Head of caudate nucleus (tissue), 42 donors: ENCODE measurements around the gene UPK3A.
"Not testable (repeated sequence)": the region's sequence is repeated elsewhere in the genome, so short reads cannot be mapped to it uniquely, and the experiment has no call there.

ENCODE experiments used
- DNase-seq, 42 donors: peaks; one replicate each; pipeline versions ENCODE4 v3.0.0 to v3.0.0-alpha.2; 2020 to 2021; ENCODE audit warnings: mixed read lengths in 7 of 42
- intact Hi-C: fragments of 100-400 bp; cut with DNase I; formaldehyde crosslinking; loops from one replicate; pipeline ENCODE4 v1.15.0; 2022

The UPK3A gene

DNA sequence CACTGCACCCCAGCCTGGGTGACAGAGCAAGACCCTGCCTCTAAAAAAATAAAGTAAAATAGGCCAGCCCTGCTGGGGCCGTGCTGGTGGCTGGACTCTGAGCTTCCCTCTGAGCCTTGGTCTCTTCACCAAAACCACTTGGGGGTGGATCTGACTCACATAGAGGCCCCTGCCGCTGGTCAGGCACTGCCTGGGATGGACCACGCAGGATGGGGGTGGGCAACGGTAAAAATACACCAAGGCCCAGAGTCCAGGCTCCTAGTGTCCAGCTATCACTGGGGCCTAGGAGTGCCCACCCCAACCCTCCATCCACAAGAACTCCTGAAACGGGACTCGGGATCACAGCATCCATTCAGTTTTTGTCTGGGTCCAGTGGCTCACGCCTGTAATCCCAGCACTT, 12.3 kb upstream of the UPK3A start:
- DNase-seq = no peak
- intact Hi-C loops = loop anchor here (5.0 kb wide), 2 partner anchors 35 to 280 kb away; partner anchors contain the start of gene FAM118A

DNA sequence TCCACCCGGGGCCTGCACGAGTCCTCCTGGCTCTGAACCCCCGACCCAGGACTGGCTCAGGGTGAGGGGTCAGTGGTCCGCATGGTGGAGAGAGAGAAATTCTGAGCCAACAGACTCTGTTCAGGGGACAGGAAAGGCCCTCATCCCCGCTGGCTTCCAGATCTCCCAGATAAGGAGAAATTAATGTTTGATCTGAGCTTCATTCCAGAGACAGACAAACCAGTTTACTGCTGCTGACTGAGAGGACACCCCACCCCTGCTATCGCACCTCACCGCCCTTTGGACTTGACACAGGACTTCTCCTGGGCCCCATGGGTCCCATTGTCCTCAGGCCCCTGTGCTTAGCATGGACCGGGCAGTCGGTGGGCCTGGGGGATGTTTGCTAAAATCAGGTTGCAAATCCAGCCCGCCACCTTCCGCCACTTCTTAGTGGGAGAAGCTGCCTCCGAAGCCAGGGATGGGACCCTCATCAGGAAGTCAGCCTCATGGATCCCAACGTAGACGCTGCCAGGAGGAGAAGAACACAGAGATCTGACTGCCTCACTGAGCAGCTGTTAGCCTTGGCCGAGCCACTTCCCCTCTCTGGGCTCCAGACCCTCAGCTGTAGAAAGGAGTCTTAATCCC, 11.2 kb upstream of the UPK3A start:
- intact Hi-C loops = loop anchor here (5.0 kb wide), 2 partner anchors 34 to 279 kb away; partner anchors contain the start of gene FAM118A
- no peak for DNase-seq

DNA sequence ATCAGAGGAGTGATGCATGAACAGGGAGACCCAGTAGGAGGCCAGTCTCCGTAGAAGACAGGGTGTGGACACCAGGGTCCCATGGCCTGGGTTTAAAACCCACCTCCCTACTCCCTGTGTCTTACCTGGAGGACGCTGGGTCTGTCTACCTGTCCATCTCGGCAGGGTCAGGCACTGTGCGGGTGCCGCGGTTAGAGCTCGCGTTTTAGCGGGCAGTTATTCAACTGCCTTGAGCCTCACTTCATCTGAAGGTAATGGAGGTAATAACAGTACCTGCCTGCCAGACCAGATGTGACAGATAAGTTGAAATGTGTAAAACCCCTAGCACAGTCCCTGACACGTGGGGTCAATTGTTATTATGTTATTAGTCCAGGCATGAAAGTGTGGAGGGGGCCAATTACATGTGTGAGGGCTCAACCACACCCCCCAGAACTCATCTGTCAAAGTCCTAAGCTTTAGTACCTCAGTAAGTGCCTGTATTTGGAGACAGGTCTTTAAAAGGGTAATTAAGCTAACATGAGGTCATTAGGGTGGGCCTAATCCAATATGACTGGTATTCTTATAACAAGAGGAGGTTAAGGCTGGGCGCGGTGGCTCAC, 8.1 kb upstream of the UPK3A start:
- no peak for DNase-seq
- intact Hi-C loops = no loop called here

DNA sequence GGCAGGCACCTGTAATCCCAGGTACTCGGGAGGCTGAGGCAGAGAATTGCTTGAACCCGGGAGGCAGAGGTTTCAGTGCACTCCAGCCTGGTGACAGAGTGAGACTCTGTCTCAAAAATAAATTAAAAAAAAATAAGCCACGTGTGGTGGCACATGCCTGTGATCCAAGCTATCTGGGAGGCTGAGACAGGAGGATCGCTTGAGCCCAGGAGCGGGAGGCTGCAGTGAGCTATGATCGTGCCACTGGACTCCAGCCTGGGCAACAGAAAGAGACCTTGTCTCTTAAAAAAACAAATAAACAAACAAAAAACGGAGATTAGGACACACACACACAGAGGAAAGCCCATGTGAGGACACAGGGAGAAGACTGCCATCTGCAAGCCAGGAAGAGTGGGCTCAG, 7.0 kb upstream of the UPK3A start:
- DNase-seq, intact Hi-C loops: not testable (repeated sequence)

DNA sequence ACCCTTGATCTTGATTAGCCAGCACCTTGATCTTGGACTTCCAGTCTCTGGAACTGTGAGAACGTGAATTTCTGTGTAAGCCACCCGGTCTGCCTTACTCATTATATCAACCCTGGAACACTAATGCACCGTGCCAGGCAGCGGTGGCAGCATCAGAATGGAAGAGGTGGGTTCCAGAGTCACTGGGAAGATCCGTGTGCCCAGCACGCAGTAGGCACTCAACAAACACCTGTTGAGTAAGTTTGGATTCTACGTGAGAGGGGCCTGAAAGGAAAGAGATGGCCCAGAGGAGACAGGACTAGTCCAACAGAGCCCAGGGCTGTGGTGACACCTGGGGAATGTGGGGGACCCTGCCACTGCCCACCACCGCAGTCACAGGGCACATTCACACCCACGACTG, 6.6 kb upstream of the UPK3A start:
- DNase-seq = no peak
- intact Hi-C loops = no loop called here

DNA sequence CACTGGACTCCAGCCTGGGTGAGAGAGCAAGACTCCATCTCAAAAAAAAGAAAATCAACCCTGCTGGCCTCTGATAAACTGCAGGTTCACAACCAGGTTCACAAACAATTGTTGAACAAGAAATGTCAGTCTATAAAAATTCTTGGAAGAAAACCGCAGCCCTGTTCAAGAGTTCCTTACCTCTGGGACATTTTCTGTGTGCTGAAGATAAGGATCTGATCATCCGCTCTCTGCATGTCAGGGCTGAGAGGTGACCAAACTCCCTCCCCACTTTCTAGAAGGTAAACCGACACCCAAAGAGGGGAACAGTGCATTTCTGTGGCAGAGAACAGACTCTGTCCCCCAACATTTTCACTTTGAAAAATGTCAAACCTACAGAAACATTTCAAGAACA, 4.2 kb upstream of the UPK3A start:
- intact Hi-C loops = no loop called here
- DNase-seq = no peak

DNA sequence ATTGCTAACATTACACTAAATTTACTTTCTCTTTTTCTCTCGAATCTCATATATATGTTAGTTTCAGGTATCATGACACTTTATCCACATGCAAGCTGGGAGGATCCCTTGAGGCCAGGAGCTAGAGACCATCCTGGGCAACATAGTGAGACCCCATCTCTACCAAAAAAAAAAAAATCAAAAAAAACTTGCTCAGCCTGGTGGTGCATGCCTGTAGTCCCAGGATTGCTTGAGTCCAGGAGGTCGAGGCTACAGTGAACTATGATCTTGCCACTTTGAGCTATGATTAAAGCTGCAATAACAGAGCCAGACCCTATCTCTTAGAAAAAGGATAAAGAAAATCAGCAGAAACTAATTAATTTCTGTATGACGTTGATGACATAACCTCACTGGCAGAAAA, 3.7 kb upstream of the UPK3A start:
- no peak for DNase-seq
- intact Hi-C loops = no loop called here

DNA sequence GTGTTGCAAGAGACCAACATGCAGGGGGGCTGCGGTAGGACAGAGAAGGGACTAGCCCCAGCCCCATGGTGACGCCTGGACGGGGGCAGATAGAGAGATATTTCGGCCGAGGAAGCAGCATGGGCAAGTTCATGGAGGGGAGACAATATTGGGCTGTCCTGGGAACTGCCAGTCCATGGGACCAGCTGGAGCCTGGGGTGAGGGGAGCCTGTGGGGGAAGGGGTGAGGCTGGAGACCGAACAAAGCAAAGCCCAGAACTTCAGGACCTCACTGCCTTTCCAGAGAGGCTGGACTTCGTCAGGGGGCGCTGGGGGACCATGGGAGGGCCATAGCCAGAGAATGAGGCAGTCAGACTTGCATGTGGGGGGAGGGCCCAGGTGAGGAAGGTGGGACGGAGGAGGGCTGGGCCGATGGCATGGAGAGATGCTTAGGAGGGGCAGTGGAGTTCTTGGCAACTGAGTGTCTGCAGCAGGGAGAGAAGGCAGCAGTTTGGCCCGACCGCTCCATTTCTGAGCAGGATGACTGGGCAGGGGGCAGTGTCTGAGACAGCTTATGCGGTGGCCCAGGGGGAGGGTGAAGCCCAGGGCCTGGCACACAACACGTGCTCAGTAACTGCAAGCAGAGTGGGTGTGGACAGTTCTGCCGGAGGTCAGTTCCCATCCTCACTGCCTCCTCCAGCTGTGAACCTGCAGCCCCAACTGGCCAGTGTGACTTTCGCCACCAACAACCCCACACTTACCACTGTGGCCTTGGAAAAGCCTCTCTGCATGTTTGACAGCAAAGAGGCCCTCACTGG, 712 bp downstream of the UPK3A start:
- intact Hi-C loops = no loop called here
- no peak for DNase-seq

DNA sequence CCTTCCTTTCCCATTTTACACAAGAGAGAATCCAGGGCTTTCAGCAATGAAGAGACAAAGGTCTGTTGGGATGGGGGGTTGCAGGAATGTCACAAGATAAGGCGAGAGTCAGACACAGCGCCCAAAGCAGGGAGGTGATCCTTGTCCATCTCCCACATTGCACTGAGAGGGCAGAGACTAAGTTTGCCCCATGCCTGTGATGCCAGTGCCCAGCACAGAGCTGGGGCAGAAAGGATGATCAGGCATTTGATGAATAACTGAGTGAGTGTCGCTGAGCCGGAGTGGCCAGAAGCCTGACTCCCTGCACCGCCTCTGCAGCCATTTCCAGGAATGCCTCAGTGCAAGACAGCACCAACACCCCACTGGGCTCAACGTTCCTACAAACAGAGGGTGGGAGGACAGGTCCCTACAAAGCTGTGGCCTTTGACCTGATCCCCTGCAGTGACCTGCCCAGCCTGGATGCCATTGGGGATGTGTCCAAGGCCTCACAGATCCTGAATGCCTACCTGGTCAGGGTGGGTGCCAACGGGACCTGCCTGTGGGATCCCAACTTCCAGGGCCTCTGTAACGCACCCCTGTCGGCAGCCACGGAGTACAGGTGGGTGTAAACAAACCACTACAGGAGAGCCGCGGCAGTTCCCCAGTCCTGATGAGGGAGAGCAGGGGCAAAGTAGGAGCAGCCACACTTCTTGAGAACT, 2.3 kb downstream of the UPK3A start:
- no peak for DNase-seq
- intact Hi-C loops = no loop called here

DNA sequence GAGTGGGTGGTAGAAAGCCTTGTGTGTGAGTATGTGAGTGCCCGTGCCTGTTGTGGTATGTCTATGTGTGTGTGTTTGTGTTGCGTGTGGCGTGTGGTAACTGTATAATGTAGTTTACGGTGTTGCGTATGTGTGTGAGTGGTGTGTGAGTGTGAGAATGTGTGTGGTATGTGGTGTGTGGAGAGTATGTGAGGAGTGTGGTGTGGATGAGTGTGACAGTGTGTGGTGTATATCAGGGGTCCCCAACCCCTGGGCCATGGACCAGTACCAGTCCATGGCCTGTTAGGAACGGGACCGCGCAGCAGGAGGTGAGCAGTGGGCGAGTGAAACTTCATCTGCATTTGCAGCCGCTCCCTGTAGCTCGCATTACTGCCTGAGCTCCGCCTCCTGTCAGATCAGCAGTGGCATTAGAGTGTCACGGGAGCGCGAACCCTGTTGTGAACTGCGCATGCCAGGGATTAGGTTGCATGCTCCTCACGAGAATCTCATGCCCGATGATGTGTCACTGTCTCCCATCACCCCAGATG, 5.7 kb downstream of the UPK3A start:
- peak in 41 of 42 donors; percentile 57 to 91 (median 78) for DNase-seq
- intact Hi-C loops = no loop called here

DNA sequence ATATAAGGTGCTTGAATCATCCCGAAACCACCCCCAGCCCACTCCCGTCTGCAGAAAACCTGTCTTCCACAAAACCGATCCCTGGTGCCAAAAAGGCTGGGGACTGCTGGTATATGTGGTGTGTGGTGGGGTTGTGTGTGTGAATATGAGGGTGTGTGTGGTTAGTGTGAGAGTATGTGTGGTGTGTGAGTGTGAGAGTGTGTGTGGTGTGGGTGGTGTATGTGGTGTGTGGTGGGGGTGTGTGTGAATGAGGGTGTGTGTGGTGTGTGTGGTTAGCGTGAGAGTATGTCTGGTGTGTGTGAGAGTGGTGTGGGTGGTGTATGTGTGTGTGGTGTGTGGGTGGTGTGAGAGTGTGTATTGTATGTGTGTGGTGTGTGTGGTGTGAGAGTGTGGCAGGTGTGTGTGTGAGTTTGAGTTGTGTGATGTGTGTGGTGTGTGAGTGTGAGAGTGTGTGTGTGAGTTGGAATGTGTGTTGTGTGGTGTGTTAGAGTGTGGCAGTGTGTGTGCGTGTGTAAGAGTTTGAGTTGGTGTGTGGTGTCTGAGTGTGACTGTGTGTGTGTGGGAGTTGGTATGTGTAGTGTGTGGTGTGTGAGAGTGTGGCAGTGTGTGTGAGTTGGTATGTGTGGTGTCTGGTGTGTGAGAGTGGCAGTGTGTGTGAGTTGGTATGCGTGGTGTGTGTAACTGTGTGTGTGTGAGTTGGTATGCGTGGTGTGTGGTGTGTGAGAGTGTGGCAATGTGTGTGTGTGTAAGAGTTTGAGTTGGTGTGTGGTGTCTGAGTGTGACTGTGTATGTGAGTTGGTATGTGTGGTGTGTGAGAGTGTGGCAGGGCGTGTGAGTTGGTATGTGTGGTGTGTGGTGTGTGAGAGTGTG, 6.5 kb downstream of the UPK3A start:
- intact Hi-C loops = no loop called here

DNA sequence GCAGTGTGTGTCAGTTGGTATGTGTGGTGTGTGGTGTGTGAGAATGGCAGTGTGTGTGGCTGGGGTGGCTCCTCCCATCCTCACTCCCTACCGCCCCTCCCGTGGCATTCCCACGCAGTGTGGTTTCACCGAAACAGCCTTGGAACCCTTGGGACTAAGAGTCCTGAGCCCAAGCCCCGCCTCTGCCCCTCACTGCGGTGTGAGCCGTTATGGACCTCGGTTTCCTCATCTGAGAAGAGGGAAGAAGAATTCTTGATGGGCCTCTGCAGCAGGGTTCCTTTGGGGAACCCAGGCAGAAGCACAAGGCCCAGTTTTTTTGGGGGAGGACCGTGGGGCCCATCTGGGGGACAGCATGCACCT, 7.2 kb downstream of the UPK3A start:
- intact Hi-C loops = no loop called here

More for the DNA sequence above, 6.5 kb downstream of the UPK3A start:
- no peak for DNase-seq

DNA sequence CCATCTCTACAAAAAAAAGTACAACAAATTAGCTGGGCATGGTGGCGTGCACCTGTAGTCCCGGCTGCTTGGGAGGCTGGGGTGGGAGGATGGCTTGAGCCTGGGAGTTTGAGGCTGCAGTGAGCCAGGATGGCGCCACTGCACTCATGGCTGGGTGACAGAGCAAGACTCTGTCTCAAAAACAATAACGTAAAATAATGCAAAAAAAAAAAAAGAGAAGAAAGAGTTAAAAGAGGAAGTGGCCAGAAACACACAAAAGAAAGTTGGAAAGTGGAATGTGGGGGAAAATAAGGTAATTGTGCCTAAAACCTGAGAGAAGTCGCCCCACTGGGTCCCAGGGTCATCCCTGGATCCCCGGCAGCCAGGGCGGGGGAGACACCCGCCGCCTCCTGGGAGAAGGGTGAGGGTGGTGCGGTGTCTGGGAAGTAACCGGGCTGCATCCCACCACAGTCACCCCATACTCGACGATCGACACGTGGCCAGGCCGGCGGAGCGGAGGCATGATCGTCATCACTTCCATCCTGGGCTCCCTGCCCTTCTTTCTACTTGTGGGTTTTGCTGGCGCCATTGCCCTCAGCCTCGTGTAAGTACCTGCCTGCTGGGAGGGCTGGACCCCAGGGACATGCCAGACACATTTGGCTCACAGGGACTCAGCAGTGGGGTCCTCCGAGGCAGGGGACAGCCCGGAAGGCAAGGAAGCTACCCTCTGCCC, 8.1 kb downstream of the UPK3A start:
- DNase-seq = no peak
- intact Hi-C loops = no loop called here

More for the DNA sequence above, 7.2 kb downstream of the UPK3A start:
- no peak for DNase-seq

DNA sequence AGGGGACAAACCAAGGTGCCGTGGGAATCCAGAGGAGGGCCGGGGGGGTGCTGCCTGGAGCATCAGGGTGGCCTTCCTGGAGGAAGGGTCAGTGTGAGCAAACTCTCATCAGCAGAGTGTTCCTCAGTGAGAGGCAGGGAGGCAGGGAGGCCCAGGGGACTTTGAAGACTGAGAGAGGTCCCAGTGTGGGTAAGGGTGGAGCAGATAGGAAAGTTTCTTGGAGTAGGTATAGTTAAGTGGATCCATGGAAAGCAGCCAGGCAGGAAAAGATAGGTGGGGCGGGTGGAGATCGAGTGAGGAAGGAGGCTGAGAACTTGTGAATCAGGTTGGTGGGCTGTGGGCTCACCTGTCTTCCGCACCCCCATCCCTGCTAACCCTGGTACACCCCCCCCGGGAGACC, 9.3 kb downstream of the UPK3A start:
- DNase-seq = no peak
- intact Hi-C loops = no loop called here

DNA sequence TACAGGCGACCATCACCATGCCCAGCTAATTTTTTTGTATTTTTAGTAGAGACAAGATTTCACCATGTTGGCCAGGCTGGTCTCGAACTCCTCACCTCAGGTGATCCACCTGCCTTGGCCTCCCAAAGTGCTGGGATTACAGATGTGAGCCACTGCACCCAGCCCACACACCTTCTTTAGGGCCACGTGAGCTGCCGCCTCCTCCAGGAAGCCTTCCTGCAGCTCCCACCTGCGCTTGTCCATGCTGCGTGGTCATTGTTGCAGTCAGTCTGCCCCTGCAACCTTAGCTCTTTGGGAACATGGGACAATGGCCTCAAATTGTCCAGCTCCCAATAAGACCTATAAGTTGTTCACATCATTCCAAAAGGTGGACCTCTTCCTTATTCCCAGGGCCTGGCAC, 10.3 kb downstream of the UPK3A start:
- DNase-seq, intact Hi-C loops: not testable (repeated sequence)

DNA sequence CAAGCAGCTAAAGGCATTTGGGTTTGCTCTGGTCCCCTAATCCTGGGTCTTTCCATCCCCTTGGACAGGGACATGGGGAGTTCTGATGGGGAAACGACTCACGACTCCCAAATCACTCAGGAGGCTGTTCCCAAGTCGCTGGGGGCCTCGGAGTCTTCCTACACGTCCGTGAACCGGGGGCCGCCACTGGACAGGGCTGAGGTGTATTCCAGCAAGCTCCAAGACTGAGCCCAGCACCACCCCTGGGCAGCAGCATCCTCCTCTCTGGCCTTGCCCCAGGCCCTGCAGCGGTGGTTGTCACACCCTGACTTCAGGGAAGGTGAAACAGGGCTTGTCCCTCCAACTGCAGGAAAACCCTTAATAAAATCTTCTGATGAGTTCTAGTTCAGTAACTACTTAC, 10.7 kb downstream of the UPK3A start:
- no peak for DNase-seq
- intact Hi-C loops = no loop called here

DNA sequence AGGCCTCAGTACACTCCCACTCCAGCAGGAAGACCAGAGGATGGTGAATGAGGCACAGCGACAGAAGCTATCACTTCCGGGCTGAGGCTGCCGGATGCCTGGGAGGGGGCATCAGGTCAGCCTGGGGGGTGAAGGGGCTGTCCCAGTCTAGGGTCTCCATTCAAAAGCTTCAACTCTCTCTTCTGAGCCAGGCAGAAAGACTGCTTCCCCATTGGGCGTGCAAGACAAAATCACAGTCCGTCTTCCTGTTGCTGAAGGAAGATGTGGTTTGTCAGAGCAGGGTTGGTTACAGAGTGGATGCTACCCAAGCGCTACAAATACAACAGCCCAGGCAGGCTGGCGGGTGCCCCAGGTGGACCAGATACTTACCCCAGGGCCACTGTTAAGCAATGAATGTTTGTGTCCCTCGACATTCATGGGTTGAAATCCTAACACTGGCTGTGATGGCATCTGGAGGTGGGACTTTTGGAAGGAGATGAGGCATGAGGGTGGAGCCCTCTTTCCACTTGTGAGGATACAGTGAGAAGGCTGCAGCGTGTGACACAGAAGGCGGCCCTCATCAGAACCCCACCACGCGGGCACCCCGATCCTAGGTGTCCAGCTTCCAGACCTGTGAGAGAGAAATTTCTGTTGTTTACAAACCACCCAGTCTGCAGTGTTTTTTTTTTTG, 12.0 kb downstream of the UPK3A start:
- intact Hi-C loops = no loop called here
- DNase-seq = no peak
